Measurements from ENCODE around the gene ATXN2. TPM values are rescaled to one million over a fixed set of nuclear protein-coding genes. Genes with fewer than 3 reads are reported as not detected.

Gene ATXN2
- 15.6 and 22.2 TPM in 2 replicates for total RNA-seq

GRCh38 chr12:111598637-111599452 lies at the start of gene ATXN2:
Gene ATXN2 (minus strand): TSS chr12:111599315. CDS start chr12:111599034, 281 bp downstream.

DNA sequence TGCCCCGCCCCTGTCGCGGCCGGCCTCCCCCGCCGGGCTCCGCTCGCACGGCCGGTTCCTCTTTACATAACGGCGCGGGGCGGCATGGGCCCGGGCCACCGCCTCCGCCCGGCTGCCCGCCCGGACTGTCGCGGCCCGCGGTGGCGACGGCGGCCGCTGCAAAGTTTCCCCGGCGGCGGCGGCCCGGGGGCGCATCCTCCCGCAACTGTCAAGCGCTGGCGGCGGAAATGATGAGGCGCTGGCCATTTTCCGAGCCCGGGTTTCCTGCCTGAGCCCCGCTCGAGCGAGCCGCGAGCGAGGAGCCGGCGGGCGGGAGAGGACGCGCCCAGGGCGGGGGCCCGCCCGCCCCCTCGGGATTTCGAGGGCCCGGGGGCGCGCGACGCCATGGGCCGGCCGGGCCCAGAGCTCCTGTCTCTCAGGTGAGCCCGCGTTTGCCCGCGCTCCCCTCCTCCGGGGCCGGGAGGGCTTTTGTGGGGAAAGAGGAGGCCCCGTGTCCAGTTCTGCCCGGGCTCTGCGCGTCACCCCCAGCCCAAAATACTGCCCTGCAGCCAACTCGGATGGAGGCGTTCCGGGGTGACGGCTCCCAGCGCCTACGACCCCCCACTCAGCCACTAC lies 193.1 kb downstream of the ATXN2 start, which contains the start of gene SH2B3:
TSS of gene SH2B3 (plus strand) at position 65 of the 615 bp plus-strand sequence. CDS start 12,223 bp downstream, outside the sequence.

Other genes with a start within 250 kb of the ATXN2 start
- 2.8 and 4.6 TPM in 2 replicates for gene PHETA1, start 230.2 kb downstream of the ATXN2 start, total RNA-seq
- gene SH2B3, start 193.4 kb downstream of the ATXN2 start, total RNA-seq = 10.2 and 12.2 TPM in 2 replicates
- 15.1 and 22.8 TPM in 2 replicates for gene BRAP, start 86.6 kb upstream of the ATXN2 start, total RNA-seq
- 12.4 and 15.8 TPM in 2 replicates for gene ACAD10, start 86.7 kb upstream of the ATXN2 start, total RNA-seq
- gene ALDH2, start 167.6 kb upstream of the ATXN2 start, total RNA-seq = 122 and 163 TPM in 2 replicates
- gene MAPKAPK5, start 242.9 kb upstream of the ATXN2 start, total RNA-seq = 23.2 and 26.8 TPM in 2 replicates